Measurements from ENCODE around the gene CACNG1. TPM values are rescaled to one million over a fixed set of nuclear protein-coding genes. Genes with fewer than 3 reads are reported as not detected.

CACNG1 gene, protein sequence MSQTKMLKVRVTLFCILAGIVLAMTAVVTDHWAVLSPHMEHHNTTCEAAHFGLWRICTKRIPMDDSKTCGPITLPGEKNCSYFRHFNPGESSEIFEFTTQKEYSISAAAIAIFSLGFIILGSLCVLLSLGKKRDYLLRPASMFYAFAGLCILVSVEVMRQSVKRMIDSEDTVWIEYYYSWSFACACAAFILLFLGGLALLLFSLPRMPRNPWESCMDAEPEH
- polyA plus RNA-seq (2014; cell fraction: cytosol; rRNA removed): not detected in 2 replicates
- polyA plus RNA-seq (2014; cell fraction: nucleus; rRNA removed): 0.12 TPM in 1 of 2 replicates, not detected in the other

DNA sequence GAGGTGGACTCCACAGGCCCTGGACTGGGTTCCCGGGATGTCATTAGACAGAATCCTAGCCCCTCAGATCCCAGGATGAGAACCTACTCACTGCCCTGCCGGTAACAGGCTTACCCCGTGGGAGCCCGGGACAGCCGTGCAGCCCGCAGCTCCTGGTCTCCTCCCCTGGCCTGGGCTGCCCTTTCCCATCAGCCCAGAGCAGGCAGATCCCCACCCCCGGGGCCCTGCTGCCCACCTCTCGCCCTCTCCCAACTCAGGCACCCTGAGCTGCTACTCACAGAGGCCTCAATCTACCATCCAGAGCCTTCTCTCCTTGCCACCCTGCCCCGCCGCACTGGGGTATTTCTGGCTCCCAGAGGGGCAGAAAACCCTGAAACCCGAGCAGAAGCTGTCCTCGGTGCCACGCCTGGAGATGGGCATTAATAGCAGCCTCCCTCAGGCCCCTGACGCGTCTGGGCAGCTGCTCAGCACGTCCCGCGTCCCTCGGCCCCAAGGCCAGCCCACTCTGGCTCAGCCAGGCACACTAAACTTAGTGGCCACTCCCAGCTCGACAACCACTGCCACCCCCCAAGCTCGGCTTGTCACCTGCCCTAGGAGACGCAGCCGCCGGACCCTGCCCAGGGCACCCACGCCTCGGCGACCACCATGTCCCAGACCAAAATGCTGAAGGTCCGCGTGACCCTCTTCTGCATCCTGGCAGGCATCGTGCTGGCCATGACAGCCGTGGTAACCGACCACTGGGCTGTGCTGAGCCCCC lies at the start of gene CACNG1:
Gene CACNG1 (plus strand): TSS at position 539 of the 757 bp plus-strand sequence. CDS start 107 bp downstream, at position 646.
- DNase-seq (ENCODE audit: low spot score): no peak

DNA sequence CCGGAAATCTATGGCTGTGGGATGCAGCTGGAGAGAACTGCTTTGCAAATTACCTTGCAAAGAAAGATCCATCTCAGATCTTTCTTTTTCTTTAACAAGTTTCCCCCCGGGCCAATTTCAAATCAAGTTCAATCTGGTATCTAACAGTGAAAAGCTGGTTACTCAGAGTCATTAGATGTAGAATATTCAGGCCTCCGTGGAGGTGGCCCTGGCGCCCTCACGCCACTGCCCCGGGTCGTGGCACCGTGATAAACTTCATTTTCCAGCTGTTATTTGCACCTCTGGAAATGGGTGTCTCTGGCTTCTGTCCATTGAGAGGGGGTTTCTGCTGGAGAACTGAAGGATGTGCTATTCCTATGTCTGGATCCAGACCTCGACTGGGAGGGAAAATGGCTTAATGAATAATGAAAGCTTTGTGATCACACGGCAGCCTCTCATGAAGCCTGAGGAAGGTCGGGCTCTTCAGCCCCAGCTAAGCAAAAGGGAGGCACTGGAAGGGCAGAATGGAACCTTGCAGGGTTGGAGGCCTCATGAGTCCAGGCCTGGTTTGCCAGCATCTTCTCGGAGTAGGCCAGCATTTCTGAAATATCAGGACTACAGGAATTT lies 49.3 kb upstream of the CACNG1 start:
- no peak for DNase-seq (ENCODE audit: low spot score)

DNA sequence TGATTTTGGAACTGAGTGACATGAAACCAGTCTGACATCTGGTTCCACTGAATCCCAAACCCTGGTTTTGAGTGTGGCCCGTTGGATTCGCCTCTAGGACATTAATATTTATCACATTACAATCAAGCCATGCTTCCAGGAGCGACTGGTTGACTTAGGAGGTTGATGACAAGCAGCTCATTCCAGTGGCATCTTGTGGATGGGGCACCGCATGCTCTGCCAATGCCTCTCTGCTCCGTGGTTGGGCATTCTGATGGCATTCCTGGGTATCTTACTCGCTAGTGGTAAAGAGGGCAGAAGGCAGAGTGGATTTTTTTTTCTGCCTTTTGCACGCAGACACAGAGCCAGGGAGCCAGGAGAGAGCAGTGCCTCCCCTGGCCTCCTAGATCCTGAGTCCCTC lies 48.4 kb upstream of the CACNG1 start:
- DNase-seq (ENCODE audit: low spot score): no peak

DNA sequence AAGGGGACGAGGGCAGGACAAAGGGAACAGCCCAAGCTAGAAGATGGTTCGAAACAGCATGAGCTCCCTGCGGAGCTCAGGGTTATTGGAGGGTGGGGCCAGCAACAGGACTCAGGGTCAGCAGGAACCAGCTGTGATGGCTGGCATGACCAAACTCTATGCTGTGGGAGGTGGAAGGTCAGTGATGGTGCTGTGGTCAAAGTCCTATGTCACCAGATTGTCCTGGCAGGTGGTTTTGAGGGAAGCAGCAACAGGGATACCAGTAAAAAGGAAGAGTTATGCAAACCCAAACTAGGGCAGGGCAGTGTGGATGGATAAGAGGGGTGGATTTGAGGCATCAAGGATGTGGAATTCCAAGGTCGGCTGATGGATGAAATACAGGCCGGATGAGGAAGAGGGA lies 47.4 kb upstream of the CACNG1 start:
- DNase-seq (ENCODE audit: low spot score): no peak

DNA sequence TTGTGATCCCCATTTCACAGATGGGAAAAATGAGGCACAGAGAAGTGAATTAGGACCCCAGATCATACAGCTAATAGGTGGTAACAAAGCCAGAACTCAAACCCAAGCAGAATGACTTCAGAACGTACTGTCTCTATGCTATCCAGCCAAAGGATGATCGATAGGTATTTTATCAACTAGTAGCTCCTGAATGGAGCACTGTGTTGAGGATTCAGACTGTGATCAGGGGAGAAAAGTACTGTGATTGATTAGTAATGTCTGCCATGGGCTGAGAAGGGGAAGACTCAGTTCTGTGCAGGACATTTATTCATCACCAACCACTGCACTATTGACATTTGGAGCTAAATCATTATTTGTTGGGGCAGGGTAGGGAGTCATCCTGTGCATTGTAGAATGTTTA lies 41.1 kb upstream of the CACNG1 start:
- DNase-seq (ENCODE audit: low spot score): no peak

DNA sequence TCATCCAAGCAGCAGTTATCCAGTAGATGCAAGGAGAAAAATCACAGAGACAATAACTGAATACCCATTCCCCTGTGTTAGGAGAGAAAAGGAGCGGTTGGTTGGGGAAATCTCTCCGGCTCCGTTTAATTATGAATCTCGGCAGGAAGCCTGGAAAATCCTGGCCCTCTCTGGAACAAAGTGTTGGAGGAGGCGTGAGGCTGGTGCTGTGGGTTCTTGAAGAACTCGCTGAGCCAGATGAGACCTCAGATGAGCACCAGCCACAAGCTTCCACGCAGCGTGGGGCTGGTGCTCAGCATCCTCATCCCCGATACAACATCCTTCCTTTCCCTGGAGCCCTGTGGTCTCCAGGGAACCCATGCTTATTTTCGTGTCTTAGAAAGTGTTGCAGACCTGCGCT lies 40.2 kb upstream of the CACNG1 start:
- DNase-seq (ENCODE audit: low spot score): no peak

DNA sequence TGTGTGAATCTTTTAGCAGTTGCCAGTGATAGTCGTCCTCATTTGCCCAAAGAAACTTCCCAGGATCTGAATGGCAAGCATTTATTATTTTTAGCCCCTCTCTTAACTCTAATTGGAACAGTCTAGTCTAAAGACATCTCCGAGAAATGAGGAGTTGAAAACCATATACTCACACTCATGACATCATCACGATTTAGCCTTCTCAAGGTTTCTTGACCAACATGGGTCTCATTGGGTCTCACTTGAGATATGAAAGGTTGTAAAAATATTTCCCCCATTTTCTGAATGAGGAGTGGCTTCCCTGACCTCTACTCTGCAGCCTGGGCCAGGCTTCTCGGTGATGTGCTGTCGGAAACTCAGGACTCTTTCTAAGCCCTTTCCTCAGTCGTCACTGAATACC lies 37.1 kb upstream of the CACNG1 start:
- no peak for DNase-seq (ENCODE audit: low spot score)

DNA sequence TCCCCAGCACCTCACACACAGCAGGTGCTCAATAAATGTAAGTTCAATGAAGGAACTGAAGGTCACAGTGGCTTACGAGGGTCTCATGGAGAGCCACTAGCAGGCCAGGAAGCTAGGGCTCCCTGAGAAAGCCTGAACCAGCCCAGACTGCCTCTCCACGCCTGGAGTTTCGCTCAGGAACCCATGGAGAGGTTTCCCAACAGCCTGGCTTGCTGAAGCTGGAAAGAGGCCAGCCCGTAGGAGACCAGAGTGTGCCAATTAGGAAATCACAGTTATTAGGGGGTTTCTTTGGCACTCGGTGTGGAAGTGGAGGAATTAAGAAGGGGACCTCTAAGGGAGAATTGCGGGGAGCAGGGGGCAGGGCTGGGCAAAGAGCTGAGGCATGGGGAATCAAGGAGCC lies 36.3 kb upstream of the CACNG1 start:
- DNase-seq (ENCODE audit: low spot score): no peak

DNA sequence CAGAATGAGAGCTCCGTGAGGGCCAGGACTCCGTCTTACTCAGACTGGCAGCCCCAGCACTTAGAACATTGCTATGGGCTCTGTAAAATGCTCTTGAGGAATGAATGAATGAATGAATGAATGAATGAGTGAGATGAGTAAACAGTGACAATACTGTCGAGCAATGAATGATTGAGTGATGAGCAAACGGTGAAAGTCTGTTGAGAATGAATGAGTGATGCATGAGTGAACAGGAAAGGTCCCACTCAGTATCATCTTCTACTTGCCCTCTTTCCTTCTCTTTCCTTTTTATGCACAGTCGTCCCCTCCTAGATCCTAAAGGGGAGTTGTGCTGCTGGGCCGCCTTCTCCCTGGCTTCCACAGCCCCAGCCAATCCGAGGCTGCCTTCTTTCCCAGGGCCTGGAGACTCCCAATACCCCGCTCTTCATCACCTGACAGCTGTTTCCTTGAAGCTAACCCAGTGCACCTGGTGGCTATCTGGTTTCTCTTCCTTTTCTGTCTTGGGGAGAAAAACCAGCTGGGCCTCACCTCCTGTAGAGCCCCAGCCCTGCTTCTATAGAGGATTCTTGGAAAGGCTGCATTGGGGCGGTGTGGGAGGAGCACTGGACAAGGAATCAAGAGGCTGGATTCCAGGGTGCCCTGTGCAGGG lies 32.7 kb upstream of the CACNG1 start:
- DNase-seq (ENCODE audit: low spot score): no peak

DNA sequence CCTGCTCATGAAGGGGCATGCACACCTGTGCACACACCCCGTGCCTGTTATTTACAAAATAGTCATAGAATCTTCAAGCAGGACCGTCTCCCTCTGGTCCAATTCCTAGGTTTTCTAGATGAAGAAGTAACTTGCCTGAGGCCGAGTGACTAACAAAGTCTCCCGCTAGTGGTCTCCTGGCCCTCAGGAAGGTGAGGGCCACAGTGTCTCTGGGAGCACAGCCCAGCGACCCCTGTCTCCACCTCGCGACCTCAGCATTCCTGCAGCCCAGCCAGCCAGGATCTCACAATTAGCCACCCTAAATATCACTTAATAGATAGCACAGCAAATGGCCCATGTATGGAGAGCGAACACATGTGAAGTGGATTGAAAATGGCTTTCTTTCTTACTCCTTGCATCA lies 30.5 kb upstream of the CACNG1 start:
- DNase-seq (ENCODE audit: low spot score): no peak

DNA sequence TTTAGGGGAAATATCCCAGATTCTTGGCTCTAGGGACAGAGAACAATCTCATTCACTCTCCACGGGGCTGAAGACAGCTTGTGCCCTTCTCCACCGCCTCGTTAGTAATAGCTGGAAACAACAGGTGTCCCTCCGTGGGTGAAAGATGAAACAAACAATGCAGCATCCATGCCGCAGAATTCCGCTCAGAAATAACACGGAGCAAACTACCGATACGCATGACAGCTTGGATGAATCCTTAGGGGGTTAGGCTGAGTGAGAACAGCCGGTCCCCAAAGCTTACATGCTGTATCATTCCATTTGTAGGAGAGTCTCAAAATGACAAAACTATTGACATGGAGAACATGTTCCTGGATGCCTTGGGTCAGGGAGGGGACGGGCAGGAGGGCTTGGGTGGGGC lies 29.4 kb upstream of the CACNG1 start:
- no peak for DNase-seq (ENCODE audit: low spot score)

DNA sequence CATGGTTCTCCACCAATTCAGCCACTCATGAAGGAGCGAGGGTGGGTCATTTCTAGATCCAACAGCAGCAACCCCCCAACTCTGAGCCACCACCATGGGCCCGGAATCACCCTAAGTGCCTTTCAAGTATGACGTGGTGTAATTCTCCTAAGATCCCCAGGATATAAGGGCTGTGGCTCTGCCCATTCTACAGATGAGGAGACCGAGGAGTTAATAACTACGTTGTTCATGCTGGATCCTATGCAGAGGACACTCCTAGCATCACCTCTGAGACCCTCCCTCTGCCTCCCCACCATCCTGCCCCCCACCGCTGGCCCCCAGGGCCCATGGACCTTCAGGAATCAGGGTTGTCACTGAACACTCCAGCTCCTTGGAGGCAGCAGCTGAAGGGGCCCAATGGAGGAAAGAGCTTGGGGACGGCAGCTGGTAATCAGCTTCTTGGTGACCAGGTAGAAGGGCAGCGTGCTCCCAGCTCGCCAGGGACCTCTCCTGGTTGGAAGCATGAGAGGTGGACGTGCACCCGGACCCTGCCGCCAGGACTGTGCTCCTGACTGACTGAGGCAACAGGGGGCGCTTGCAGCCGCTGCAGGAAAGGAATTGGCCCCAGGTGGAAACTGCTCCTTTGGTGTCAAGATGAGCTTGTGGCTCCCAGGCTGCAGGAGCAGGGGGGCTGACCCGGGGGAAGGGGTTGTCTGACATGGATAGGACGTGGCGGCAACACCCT lies 28.2 kb upstream of the CACNG1 start:
- DNase-seq (ENCODE audit: low spot score): no peak

DNA sequence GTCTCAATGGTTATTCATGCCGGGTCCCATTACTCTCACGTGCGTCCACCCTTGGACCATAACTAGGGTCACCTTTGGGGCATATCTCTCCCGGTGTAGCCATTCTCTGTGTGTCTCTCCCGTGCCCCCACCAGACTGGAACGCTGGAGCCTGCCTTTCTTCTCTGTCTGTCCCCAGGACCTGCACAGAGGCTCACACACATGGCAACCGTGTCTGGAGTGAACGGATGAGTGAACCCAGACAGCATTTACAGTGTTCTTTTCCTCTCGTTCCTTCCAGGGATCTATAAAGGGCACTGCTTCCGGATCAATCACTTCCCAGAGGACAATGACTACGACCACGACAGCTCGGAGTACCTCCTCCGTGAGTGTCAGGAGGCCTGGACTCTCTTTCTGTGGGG lies 26.4 kb upstream of the CACNG1 start:
- no peak for DNase-seq (ENCODE audit: low spot score)

DNA sequence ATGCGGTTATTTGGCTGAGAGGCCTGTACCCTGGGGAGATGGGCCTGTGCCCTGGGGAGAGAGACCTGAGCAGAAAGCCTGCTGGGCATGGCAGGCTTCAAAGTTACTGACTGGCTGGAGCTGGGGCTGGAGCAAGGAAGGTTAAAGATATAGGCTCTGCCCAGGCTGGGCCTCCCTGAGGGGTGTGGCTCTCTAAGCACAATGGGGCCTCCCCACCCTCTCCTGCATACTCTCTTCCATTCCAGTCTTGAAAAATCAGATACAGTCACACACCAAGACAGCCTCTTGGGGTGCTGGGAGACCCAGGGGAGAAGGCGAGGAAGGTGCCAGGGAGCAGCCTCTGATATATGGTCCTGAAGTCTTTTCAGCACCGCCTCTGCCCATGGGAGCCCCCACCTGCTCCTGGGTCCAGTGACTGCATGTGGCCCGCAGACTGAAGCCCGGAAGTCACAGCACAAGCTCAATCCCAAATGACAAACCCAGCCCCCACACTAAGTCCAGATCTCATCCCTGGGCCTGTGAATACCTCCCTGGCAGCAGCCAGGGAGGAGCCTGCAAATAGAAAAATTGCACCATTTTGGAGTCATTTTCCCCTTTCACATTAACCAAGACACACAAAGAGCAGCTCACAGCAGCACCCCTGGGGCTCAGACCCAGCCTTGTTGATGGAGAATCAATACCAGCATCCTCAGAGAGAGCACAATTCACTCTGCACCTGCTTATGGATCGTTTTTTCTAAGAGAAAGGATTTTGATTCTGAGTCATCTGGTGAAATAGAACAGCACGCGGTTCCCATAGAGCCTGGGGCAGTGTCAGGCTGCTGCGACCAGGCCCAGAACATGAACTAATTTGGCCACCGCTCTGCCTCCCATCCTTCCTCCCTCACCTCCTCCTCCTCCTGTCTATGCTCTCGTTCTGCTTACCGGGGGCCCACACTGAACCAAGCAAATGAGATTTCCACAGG lies 25.6 kb upstream of the CACNG1 start:
- DNase-seq (ENCODE audit: low spot score): no peak

DNA sequence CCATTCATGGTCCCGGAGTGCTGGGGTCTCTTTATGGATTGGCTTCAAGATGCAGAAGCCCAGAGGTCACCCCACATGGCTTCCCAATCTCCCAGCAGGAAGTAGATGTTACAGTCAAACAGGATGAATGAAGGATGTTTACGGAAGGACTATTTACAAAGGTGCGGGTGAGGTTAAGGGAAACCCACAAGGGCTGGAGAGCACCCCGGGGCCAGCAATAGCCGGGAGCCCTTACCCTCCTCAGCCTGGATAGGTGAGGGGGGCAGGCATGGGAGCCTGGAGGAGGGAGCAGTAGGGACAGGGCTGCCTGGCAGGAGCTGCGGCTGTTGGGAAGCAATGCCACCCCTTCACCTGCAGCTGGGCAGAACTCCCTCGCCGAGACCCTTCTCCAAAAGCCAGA lies 24.5 kb upstream of the CACNG1 start:
- DNase-seq (ENCODE audit: low spot score): no peak

DNA sequence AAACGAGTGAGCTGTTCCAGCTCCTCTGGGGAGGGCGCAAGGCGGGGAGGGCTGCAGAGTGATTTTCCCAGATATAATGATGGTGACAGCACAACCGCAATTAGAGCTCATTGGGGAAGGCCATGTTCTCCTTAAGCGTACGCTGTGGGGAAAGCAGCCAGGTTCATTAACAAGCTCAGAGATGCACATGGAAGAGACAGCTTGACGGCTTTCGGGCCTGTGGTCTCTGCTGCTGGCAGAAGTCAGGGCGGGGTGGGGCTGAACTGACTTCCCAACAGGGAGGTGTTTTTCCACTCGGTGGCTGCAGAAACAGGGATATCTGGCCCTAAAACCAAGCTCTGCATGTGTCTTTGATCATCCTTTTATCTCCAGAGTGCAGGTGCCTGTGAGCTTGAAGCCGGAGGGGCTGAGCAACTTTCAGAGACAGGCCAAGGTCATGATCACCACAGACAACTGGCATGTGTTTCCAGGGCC lies 24.0 kb upstream of the CACNG1 start:
- DNase-seq (ENCODE audit: low spot score): no peak

DNA sequence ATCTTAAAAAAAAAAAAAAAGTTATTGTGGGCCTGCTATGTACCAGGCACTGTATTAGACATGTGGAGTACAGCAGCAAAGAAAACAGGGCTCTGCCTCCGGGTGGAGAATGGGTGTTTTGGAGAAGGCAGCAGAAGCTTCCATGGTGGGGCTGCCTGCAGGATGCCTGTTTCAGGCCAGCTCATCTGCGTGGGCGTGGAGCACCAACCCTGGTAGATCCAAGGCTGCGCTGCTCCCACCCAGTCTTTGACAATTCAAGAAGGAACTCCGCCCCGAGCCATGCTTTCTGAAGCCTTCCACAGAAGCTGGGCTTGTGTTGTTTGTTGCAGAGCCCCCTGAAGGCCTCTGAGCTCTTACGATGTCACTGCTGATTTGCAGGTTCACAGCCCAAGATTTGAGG lies 23.2 kb upstream of the CACNG1 start:
- DNase-seq (ENCODE audit: low spot score): no peak

DNA sequence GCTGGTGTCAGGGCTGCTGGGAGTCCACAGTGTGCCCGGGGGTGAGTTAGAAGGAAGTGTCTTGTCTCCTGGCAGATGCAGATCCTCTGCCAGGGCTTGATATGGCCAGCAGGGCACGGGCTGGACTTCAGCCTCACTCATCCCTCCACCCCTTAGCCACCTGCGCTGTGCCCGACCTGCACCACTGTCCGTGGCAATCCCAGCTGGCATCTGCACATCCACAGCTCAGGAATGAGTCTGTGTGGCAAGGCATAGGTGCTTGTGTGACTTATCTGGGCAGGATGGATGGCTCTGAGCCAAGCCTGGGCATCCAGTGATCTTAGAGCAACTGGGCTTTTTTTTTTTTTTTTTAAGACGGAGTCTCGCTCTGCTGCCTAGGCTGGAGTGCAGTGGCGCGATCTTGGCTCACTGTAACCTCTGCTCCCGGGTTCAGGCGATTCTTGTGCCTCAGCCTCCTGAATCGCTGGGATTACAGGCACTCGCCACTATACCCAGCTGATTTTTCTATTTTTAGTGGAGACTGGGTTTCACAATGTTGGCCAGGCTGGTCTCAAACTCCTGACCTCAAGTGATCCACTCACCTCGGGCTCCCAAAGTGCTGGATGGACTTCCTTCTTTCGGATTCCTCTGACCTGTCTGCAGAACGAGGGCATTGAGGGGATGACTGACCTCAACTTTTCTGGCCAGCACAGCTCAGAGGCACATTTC lies 22.5 kb upstream of the CACNG1 start:
- no peak for DNase-seq (ENCODE audit: low spot score)

DNA sequence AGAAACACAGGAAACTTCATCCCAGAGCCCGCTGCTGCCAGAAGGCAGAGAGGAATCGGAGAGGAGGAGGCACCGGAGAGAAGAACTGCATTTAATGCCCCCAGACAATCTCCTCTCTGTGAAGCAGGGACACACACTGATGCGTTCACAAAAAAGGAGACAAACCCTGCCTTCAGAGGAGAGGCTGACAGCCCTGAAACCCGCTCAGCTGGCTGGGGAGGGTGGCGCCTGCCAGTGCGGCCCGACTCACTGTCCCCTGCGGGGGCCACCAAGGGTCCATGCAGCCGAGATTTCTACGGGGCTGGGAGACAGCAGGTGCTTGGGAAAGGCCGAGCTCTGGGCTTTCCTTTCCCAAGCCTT lies 21.9 kb upstream of the CACNG1 start:
- no peak for DNase-seq (ENCODE audit: low spot score)

DNA sequence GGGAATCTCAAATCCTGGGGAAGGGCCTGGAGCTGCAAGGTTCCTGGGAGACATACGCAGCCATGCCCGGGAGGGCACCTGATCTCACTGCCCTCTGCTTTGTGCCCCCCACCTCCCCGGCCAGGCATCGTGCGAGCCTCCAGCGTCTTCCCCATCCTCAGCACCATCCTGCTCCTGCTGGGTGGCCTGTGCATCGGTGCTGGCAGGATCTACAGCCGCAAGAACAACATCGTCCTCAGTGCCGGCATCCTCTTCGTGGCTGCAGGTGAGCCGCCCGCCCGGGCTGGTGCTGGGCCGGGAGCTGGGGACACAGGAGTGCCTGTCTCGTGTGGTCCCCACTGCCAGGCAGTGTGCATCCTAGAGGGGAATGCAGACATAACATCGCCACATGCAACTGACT lies 19.6 kb upstream of the CACNG1 start:
- no peak for DNase-seq (ENCODE audit: low spot score)

Measured in SK-N-DZ (cell line).